PFSK-1 (cell line): ENCODE results near the gene GLT6D1.

Experiments used
- SIN3A ChIP-seq: IDR thresholded peaks from 2 replicates; pipeline ENCODE4 v1.6.1; 2012; ENCODE audit warnings: mild to moderate bottlenecking, low read length, moderate library complexity, borderline replicate concordance; ENCODE audit not compliant: insufficient read depth
- TF ChIP-seq, protein P1 (sequence below), 2 experiments: IDR thresholded peaks; 2 replicates each; pipeline versions ENCODE4 v1.6.1 to v1.8.0; 2011 to 2012; ENCODE audit warnings: low read depth in 2 of 2, low read length in 2 of 2, control low read depth in 1 of 2, inconsistent platforms in 1 of 2, mild to moderate bottlenecking in 1 of 2, moderate library complexity in 1 of 2; ENCODE audit not compliant: insufficient read depth in 1 of 2

DNA sequence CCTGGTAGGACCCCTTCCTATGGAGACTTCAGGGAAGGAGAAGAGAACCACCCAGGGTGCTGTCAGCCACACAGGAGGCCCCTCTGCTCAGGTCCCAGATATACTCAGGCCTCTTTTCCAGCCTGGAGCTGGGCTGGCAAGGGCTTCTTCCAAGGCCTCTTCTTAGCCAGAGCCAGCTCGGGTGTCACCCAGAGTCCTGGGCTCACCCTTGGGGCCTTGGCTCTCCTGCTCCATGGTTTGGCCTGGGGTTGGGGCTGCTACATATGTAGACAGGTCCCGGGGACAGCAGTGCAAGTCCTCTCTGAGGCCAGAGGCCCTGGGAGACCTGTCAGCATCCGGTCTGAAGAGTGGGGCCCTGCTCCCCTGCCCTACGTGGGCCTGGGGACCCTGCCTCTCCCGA is 55.0 kb downstream of the GLT6D1 start:
- TF ChIP-seq, protein P1, sequence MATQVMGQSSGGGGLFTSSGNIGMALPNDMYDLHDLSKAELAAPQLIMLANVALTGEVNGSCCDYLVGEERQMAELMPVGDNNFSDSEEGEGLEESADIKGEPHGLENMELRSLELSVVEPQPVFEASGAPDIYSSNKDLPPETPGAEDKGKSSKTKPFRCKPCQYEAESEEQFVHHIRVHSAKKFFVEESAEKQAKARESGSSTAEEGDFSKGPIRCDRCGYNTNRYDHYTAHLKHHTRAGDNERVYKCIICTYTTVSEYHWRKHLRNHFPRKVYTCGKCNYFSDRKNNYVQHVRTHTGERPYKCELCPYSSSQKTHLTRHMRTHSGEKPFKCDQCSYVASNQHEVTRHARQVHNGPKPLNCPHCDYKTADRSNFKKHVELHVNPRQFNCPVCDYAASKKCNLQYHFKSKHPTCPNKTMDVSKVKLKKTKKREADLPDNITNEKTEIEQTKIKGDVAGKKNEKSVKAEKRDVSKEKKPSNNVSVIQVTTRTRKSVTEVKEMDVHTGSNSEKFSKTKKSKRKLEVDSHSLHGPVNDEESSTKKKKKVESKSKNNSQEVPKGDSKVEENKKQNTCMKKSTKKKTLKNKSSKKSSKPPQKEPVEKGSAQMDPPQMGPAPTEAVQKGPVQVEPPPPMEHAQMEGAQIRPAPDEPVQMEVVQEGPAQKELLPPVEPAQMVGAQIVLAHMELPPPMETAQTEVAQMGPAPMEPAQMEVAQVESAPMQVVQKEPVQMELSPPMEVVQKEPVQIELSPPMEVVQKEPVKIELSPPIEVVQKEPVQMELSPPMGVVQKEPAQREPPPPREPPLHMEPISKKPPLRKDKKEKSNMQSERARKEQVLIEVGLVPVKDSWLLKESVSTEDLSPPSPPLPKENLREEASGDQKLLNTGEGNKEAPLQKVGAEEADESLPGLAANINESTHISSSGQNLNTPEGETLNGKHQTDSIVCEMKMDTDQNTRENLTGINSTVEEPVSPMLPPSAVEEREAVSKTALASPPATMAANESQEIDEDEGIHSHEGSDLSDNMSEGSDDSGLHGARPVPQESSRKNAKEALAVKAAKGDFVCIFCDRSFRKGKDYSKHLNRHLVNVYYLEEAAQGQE (IDR thresholded peaks at IDR 0.05; ENCODE audit: insufficient read depth in 1 of 2, low read depth in 2 of 2, low read length in 2 of 2): no peak
- no peak for TF ChIP-seq SIN3A
